GM12864 (cell line): ENCODE results near the gene CTAG2.
"Not testable (repeated sequence)": the region's sequence is repeated elsewhere in the genome, so short reads cannot be mapped to it uniquely, and the experiment has no call there.

Experiments
- DNase-seq: peaks from one replicate; pipeline ENCODE4 v3.0.0-alpha.2; 2011; ENCODE audit warnings: low read depth
- H3K4me3 ChIP-seq: 2 replicates; pipeline ENCODE4 v1.5.1; 2011; ENCODE audit warnings: mild to moderate bottlenecking, low read depth, low read length, control low read depth
- CTCF ChIP-seq: IDR thresholded peaks from 2 replicates; pipeline ENCODE4 v1.5.1; 2011; ENCODE audit warnings: low read depth, mild to moderate bottlenecking, moderate library complexity, low read length, control low read depth, inconsistent platforms; ENCODE audit errors: missing control alignments

The CTAG2 gene

GRCh38 chrX:154633661-154634060 lies 19.7 kb downstream of the CTAG2 start:
- not testable (repeated sequence) for H3K4me3 ChIP-seq, DNase-seq

GRCh38 chrX:154630949-154631348 lies 22.4 kb downstream of the CTAG2 start:
- not testable (repeated sequence) for DNase-seq, H3K4me3 ChIP-seq

- not testable (repeated sequence) for H3K4me3 ChIP-seq, DNase-seq
Measured at GRCh38 chrX:154628960-154629359, 24.4 kb downstream of the CTAG2 start.

- not testable (repeated sequence) for H3K4me3 ChIP-seq
Measured at GRCh38 chrX:154620767-154621414, 32.5 kb downstream of the CTAG2 start.

GRCh38 chrX:154619182-154619581 lies 34.2 kb downstream of the CTAG2 start, which contains the start of gene CTAG1B:
CTAG1B (minus strand) TSS chrX:154619282; CDS start chrX:154619218, 64 bp downstream.
- H3K4me3 ChIP-seq, DNase-seq: not testable (repeated sequence)

More at GRCh38 chrX:154620767-154621414, 32.5 kb downstream of the CTAG2 start:
- not testable (repeated sequence) for DNase-seq

GRCh38 chrX:154613586-154613985 lies 39.8 kb downstream of the CTAG2 start:
- DNase-seq, H3K4me3 ChIP-seq: not testable (repeated sequence)

GRCh38 chrX:154611146-154611545 lies 42.2 kb downstream of the CTAG2 start:
- DNase-seq, H3K4me3 ChIP-seq: not testable (repeated sequence)

GRCh38 chrX:154608823-154609222 lies 44.6 kb downstream of the CTAG2 start:
- not testable (repeated sequence) for H3K4me3 ChIP-seq

GRCh38 chrX:154607976-154608375 lies 45.4 kb downstream of the CTAG2 start:
- H3K4me3 ChIP-seq, DNase-seq: not testable (repeated sequence)

More at GRCh38 chrX:154608823-154609222, 44.6 kb downstream of the CTAG2 start:
- not testable (repeated sequence) for DNase-seq

GRCh38 chrX:154607370-154607769 lies 46.0 kb downstream of the CTAG2 start:
- TF ChIP-seq CTCF = no peak
- DNase-seq = no peak
- no peak overlapping the region for H3K4me3 ChIP-seq

GRCh38 chrX:154605566-154605965 lies 47.8 kb downstream of the CTAG2 start:
- no peak overlapping the region for H3K4me3 ChIP-seq
- no peak for TF ChIP-seq CTCF
- no peak for DNase-seq

GRCh38 chrX:154603438-154604430 lies 49.6 kb downstream of the CTAG2 start:
- no peak for TF ChIP-seq CTCF
- no peak overlapping the region for H3K4me3 ChIP-seq
- DNase-seq = no peak
